Measurements from ENCODE around the gene SHH.

DNA sequence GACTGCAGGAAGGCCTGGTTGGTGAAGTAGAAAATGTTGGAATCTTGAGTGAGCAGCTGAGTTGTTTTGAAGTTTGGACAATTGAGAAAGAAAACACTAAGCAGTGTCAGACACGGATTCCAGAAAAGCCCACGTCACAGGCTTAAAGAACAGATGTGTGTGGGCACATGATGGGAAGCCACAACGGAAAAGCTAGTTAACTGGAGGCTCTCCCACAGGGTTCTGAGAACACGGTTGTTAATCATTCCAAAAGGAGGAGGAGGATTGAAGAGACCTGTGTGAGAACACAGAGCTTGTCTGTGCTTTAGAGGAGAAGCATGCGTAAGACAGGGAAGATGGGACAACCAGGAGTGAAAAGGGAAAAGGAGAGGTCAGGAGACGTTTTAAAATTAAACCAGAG is 42.6 kb downstream of the SHH start:
- TF ChIP-seq, protein P1, sequence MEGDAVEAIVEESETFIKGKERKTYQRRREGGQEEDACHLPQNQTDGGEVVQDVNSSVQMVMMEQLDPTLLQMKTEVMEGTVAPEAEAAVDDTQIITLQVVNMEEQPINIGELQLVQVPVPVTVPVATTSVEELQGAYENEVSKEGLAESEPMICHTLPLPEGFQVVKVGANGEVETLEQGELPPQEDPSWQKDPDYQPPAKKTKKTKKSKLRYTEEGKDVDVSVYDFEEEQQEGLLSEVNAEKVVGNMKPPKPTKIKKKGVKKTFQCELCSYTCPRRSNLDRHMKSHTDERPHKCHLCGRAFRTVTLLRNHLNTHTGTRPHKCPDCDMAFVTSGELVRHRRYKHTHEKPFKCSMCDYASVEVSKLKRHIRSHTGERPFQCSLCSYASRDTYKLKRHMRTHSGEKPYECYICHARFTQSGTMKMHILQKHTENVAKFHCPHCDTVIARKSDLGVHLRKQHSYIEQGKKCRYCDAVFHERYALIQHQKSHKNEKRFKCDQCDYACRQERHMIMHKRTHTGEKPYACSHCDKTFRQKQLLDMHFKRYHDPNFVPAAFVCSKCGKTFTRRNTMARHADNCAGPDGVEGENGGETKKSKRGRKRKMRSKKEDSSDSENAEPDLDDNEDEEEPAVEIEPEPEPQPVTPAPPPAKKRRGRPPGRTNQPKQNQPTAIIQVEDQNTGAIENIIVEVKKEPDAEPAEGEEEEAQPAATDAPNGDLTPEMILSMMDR (conservative IDR thresholded peaks at IDR 0.05; ENCODE audit: low read depth in 2 of 2) = no peak
- TF ChIP-seq POLR2AphosphoS5 (IDR thresholded peaks at IDR 0.05; ENCODE audit: low read depth) (no peak), EZH2 (IDR thresholded peaks at IDR 0.05; ENCODE audit: low read depth, unreplicated experiment) (no peak), CREB1 (CRISPR knock-in tag; IDR thresholded peaks at IDR 0.05; ENCODE audit: low read depth) (no peak), EZH2phosphoT487 (IDR thresholded peaks at IDR 0.05; ENCODE audit: unreplicated experiment) (no peak), JUNB (IDR thresholded peaks at IDR 0.05; ENCODE audit: unreplicated experiment) (no peak)
- TF ChIP-seq, protein P2, sequence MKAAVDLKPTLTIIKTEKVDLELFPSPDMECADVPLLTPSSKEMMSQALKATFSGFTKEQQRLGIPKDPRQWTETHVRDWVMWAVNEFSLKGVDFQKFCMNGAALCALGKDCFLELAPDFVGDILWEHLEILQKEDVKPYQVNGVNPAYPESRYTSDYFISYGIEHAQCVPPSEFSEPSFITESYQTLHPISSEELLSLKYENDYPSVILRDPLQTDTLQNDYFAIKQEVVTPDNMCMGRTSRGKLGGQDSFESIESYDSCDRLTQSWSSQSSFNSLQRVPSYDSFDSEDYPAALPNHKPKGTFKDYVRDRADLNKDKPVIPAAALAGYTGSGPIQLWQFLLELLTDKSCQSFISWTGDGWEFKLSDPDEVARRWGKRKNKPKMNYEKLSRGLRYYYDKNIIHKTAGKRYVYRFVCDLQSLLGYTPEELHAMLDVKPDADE (IDR thresholded peaks at IDR 0.05) = no peak
- TF ChIP-seq, protein P3, sequence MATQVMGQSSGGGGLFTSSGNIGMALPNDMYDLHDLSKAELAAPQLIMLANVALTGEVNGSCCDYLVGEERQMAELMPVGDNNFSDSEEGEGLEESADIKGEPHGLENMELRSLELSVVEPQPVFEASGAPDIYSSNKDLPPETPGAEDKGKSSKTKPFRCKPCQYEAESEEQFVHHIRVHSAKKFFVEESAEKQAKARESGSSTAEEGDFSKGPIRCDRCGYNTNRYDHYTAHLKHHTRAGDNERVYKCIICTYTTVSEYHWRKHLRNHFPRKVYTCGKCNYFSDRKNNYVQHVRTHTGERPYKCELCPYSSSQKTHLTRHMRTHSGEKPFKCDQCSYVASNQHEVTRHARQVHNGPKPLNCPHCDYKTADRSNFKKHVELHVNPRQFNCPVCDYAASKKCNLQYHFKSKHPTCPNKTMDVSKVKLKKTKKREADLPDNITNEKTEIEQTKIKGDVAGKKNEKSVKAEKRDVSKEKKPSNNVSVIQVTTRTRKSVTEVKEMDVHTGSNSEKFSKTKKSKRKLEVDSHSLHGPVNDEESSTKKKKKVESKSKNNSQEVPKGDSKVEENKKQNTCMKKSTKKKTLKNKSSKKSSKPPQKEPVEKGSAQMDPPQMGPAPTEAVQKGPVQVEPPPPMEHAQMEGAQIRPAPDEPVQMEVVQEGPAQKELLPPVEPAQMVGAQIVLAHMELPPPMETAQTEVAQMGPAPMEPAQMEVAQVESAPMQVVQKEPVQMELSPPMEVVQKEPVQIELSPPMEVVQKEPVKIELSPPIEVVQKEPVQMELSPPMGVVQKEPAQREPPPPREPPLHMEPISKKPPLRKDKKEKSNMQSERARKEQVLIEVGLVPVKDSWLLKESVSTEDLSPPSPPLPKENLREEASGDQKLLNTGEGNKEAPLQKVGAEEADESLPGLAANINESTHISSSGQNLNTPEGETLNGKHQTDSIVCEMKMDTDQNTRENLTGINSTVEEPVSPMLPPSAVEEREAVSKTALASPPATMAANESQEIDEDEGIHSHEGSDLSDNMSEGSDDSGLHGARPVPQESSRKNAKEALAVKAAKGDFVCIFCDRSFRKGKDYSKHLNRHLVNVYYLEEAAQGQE (IDR thresholded peaks at IDR 0.05; ENCODE audit: unreplicated experiment) = no peak

All from GM23338 (cell line).